RWPE2 (cell line): ENCODE data around the gene CNTNAP4.
A peak's percentile ranks its signal among the peaks of the same experiment; 100 is the strongest.

ENCODE experiments used
- ATAC-seq: fragments of 200-7000 bp; cut with Tn5 transposase; 3 replicates; pipeline ENCODE4 v1.9.1; 2021; ENCODE audit warnings: low read depth
- DNase-seq: peaks from one replicate; pipeline ENCODE4 v3.0.0-alpha.2; 2020; ENCODE audit warnings: low spot score
- H3K27ac ChIP-seq: fragments of 450-650 bp; 2 replicates; pipeline ENCODE4 v1.5.1; 2017; ENCODE audit warnings: mild to moderate bottlenecking; ENCODE audit not compliant: poor library complexity, severe bottlenecking
- H3K27me3 ChIP-seq: fragments of 250-450 bp; sonication (Bioruptor Pico); 2 replicates; pipeline ENCODE4 v1.5.1; 2021; ENCODE audit warnings: mild to moderate bottlenecking, moderate library complexity; ENCODE audit not compliant: insufficient read depth, poor library complexity, severe bottlenecking
- H3K36me3 ChIP-seq: fragments of 250-450 bp; sonication (Bioruptor Pico); 2 replicates; pipeline ENCODE4 v1.5.1; 2020; ENCODE audit warnings: low read depth, mild to moderate bottlenecking, moderate library complexity
- H3K4me1 ChIP-seq: fragments of 250-450 bp; sonication (Bioruptor Pico); 2 replicates; pipeline ENCODE4 v1.5.1; 2021; ENCODE audit warnings: mild to moderate bottlenecking, moderate library complexity; ENCODE audit not compliant: insufficient read depth, poor library complexity, severe bottlenecking
- H3K4me3 ChIP-seq: fragments of 250-450 bp; sonication (Bioruptor Pico); 2 replicates; pipeline ENCODE4 v1.5.1; 2021; ENCODE audit warnings: mild to moderate bottlenecking, moderate library complexity; ENCODE audit not compliant: severe bottlenecking
- H3K9me3 ChIP-seq: fragments of 250-450 bp; sonication (Bioruptor Pico); 2 replicates; pipeline ENCODE4 v1.5.1; 2021; ENCODE audit warnings: mild to moderate bottlenecking, moderate library complexity; ENCODE audit not compliant: severe bottlenecking
- CTCF ChIP-seq: fragments of 450-650 bp; IDR thresholded peaks from one replicate; pipeline ENCODE4 v1.5.1; 2017; ENCODE audit warnings: mild to moderate bottlenecking, moderate library complexity; ENCODE audit not compliant: poor library complexity, severe bottlenecking

CNTNAP4 gene

GRCh38 chr16:76237471-76237870 is 39.7 kb upstream of the CNTNAP4 start:
- Histone ChIP-seq H3K4me3 (no peak overlapping the region), H3K27me3 (no peaks in the 10 kb centered on the region), H3K27ac (no peak overlapping the region), H3K36me3 (no peaks in the 10 kb centered on the region), H3K4me1 (no peaks in the 10 kb centered on the region), H3K9me3 (no peaks in the 10 kb centered on the region)
- no peak for ATAC-seq
- no peak for DNase-seq
- TF ChIP-seq CTCF, result no peak

DNA sequence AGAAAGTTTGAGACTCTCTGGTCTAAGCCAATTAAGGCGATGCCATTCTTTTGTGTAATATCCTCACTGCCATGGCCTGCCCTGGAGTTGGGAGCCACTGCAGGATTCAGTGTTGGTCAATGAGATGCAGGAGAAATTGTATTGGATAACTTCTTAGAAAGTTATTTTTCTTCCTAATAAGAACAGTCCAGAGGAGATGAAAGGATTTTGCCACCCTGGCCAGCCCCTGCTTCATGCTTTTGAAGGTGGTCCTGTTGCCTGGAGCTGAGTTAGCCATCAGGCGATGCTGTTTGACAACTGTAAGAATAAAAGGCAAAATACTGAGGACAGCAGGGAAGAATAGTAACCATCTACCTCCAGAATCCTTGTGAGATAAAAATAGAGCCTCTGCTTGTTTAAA is 35.4 kb upstream of the CNTNAP4 start:
- H3K4me1 ChIP-seq, result no peaks in the 10 kb centered on the region
- H3K36me3 ChIP-seq, result no peaks in the 10 kb centered on the region
- ATAC-seq (no peak), DNase-seq (no peak)
- no peaks in the 10 kb centered on the region for H3K9me3 ChIP-seq
- H3K27me3 ChIP-seq, result no peaks in the 10 kb centered on the region
- H3K4me3 ChIP-seq, result no peak overlapping the region
- no peak for TF ChIP-seq CTCF
- no peak overlapping the region for H3K27ac ChIP-seq

GRCh38 chr16:76243620-76244019 is 33.6 kb upstream of the CNTNAP4 start:
- no peak for ATAC-seq
- TF ChIP-seq CTCF, result no peak
- no peaks in the 10 kb centered on the region for H3K4me1 ChIP-seq

DNA sequence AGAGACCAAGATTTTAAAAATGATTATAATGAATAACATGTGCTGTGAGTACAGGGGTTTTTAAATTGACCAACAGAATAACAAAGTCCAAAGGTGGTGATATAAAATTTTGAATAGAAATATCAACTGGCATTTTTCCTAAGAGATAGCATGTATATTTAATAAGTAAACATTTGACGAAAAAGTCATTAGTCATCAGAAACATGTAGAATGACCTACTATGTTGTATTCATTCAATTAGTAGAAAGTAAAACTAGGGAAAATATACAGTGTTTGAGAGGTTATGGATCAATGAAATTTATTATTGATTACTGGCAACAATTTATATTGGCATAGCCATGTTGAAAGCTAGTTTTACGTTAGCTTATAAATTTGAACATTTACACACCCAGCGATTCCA is 30.6 kb upstream of the CNTNAP4 start:
- no peak for TF ChIP-seq CTCF
- no peak for ATAC-seq

More at GRCh38 chr16:76243620-76244019, 33.6 kb upstream of the CNTNAP4 start:
- Histone ChIP-seq H3K27ac (no peak overlapping the region), H3K4me3 (no peak overlapping the region), H3K27me3 (no peaks in the 10 kb centered on the region), H3K9me3 (no peaks in the 10 kb centered on the region), H3K36me3 (no peaks in the 10 kb centered on the region)
- no peak for DNase-seq

DNA sequence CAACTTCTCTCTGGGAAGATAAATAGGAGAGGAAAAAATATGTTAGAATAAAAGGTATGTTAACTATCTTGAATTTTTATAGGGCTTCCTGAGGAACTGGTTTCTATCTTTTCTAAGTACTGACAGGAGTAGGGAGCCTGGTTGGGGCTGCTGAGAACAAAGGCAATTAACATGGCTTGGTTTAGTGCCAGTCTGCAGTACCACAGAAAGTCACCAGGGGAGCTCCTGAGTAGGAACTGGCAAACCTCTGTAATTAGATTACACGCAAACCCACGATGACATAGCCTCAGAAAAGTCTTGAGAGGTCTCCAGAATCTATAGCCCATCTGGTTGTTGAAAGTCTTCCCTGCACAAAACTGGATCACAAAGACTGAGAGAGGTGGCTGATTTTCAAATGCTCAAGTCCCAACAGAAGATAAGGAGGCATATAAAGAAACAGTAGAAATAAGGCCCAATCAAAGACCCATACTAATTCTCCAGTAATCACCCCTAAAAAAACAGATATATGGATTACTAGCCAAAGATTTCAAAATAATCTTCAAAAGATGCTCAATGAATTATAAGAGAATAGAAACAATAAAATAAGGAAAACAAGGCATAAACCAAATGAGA is 11.7 kb upstream of the CNTNAP4 start:
- DNase-seq (no peak), ATAC-seq (peak; percentile 45; the same call in 1 of the 3 replicates)
- Histone ChIP-seq H3K27me3 (no peaks in the 10 kb centered on the region), H3K4me1 (no peaks in the 10 kb centered on the region), H3K36me3 (no peaks in the 10 kb centered on the region), H3K9me3 (no peaks in the 10 kb centered on the region), H3K27ac (no peak overlapping the region), H3K4me3 (no peak overlapping the region)
- TF ChIP-seq CTCF, result peak; percentile 63

More for the DNA sequence above, 30.6 kb upstream of the CNTNAP4 start:
- H3K4me3 ChIP-seq, result no peak overlapping the region
- H3K9me3 ChIP-seq, result no peaks in the 10 kb centered on the region
- no peaks in the 10 kb centered on the region for H3K4me1 ChIP-seq
- H3K36me3 ChIP-seq, result no peaks in the 10 kb centered on the region
- H3K27me3 ChIP-seq, result no peaks in the 10 kb centered on the region
- no peak for DNase-seq
- H3K27ac ChIP-seq, result no peak overlapping the region
